ENCODE data around the gene COPZ1.

The COPZ1 gene

GRCh38 chr12:54286042-54287030 lies 38.6 kb upstream of the COPZ1 start:
- no peak overlapping the region for H3K4me3 ChIP-seq (ENCODE audit: low read length)
- TF ChIP-seq ZNF274 (IDR thresholded peaks at IDR 0.05; ENCODE audit: low read depth, low read length): no peak

- no peak overlapping the region for H3K4me3 ChIP-seq (ENCODE audit: low read length)
These were observed 37.4 kb upstream of the COPZ1 start for GRCh38 chr12:54287261-54288157.

GRCh38 chr12:54292083-54292930 lies 32.6 kb upstream of the COPZ1 start:
- H3K4me3 ChIP-seq (ENCODE audit: low read length): no peak overlapping the region
- no peak for TF ChIP-seq ZNF274 (IDR thresholded peaks at IDR 0.05; ENCODE audit: low read depth, low read length)

More at GRCh38 chr12:54287261-54288157, 37.4 kb upstream of the COPZ1 start:
- no peak for TF ChIP-seq ZNF274 (IDR thresholded peaks at IDR 0.05; ENCODE audit: low read depth, low read length)

- TF ChIP-seq ZNF274 (IDR thresholded peaks at IDR 0.05; ENCODE audit: low read depth, low read length): no peak
- H3K4me3 ChIP-seq (ENCODE audit: low read length): no peak overlapping the region
These were observed 32.0 kb upstream of the COPZ1 start for GRCh38 chr12:54292931-54293241.

- no peak for TF ChIP-seq ZNF274 (IDR thresholded peaks at IDR 0.05; ENCODE audit: low read depth, low read length)
- no peak overlapping the region for H3K4me3 ChIP-seq (ENCODE audit: low read length)
These were observed 30.6 kb upstream of the COPZ1 start for GRCh38 chr12:54294152-54294952.

GRCh38 chr12:54294953-54295566 lies 29.9 kb upstream of the COPZ1 start:
- H3K4me3 ChIP-seq (ENCODE audit: low read length): no peak overlapping the region
- TF ChIP-seq ZNF274 (IDR thresholded peaks at IDR 0.05; ENCODE audit: low read depth, low read length): no peak

GRCh38 chr12:54296393-54297099 lies 28.4 kb upstream of the COPZ1 start:
- no peak overlapping the region for H3K4me3 ChIP-seq (ENCODE audit: low read length)
- no peak for TF ChIP-seq ZNF274 (IDR thresholded peaks at IDR 0.05; ENCODE audit: low read depth, low read length)

GRCh38 chr12:54298904-54299303 lies 26.0 kb upstream of the COPZ1 start:
- H3K4me3 ChIP-seq (ENCODE audit: low read length): no peak overlapping the region
- TF ChIP-seq ZNF274 (IDR thresholded peaks at IDR 0.05; ENCODE audit: low read depth, low read length): no peak

GRCh38 chr12:54299515-54300224 lies 25.3 kb upstream of the COPZ1 start:
- H3K4me3 ChIP-seq (ENCODE audit: low read length): no peak overlapping the region
- TF ChIP-seq ZNF274 (IDR thresholded peaks at IDR 0.05; ENCODE audit: low read depth, low read length): no peak

GRCh38 chr12:54300225-54300731 lies 24.7 kb upstream of the COPZ1 start:
- no peak overlapping the region for H3K4me3 ChIP-seq (ENCODE audit: low read length)
- TF ChIP-seq ZNF274 (IDR thresholded peaks at IDR 0.05; ENCODE audit: low read depth, low read length): no peak

GRCh38 chr12:54300732-54301427 lies 24.1 kb upstream of the COPZ1 start, which contains the start of gene NFE2:
NFE2 (minus strand) TSS chr12:54301015; CDS start chr12:54295248, 5,767 bp downstream.
- H3K4me3 ChIP-seq (ENCODE audit: low read length): no peak within 1 kb of the TSS
- no peak for TF ChIP-seq ZNF274 (IDR thresholded peaks at IDR 0.05; ENCODE audit: low read depth, low read length)

Measured in GM08714 (cell line).